H9 (cell line): ENCODE results near the gene NDOR1. TPM values are rescaled to one million over a fixed set of nuclear protein-coding genes. Genes with fewer than 3 reads are reported as not detected.

Experiments used
- DNase-seq: peaks from one replicate; pipeline ENCODE4 v3.0.0-alpha.2; 2017
- H2AFZ ChIP-seq: one replicate; pipeline ENCODE4 v1.6.1; 2013; ENCODE audit warnings: mild to moderate bottlenecking, low read length, control low read depth, moderate library complexity
- H2AK5ac ChIP-seq: 2 replicates; pipeline ENCODE4 v1.6.1; 2013; ENCODE audit warnings: low read length, control low read depth, mixed read lengths; ENCODE audit not compliant: insufficient read length
- H2BK120ac ChIP-seq: one replicate; pipeline ENCODE4 v1.6.1; 2013; ENCODE audit warnings: low read depth, mild to moderate bottlenecking, low read length, control low read depth, inconsistent platforms; ENCODE audit not compliant: poor library complexity, severe bottlenecking
- H2BK12ac ChIP-seq: 2 replicates; pipeline ENCODE4 v1.6.1; 2013; ENCODE audit warnings: low read length, control low read depth, mixed read lengths, low read depth; ENCODE audit not compliant: insufficient read length
- H2BK15ac ChIP-seq: 2 replicates; pipeline ENCODE4 v1.6.1; 2013; ENCODE audit warnings: low read depth, low read length, control low read depth
- H2BK20ac ChIP-seq: one replicate; pipeline ENCODE4 v1.6.1; 2013; ENCODE audit warnings: low read depth, mild to moderate bottlenecking, low read length, control low read depth, inconsistent platforms; ENCODE audit not compliant: poor library complexity, severe bottlenecking
- H2BK5ac ChIP-seq: 2 replicates; pipeline ENCODE4 v1.6.1; 2013; ENCODE audit warnings: low read length, control low read depth, mixed read lengths; ENCODE audit not compliant: insufficient read length
- H3K14ac ChIP-seq: 2 replicates; pipeline ENCODE4 v1.6.1; 2013; ENCODE audit warnings: low read length, control low read depth; ENCODE audit not compliant: insufficient read depth
- H3K18ac ChIP-seq: 2 replicates; pipeline ENCODE4 v1.6.1; 2013; ENCODE audit warnings: low read depth, mild to moderate bottlenecking, mixed read lengths, low read length, control low read depth; ENCODE audit not compliant: insufficient read length
- H3K23ac ChIP-seq: 2 replicates; pipeline ENCODE4 v1.6.1; 2013; ENCODE audit warnings: low read length, control low read depth, mixed read lengths, low read depth; ENCODE audit not compliant: insufficient read length
- H3K23me2 ChIP-seq: 2 replicates; pipeline ENCODE4 v1.6.1; 2013; ENCODE audit warnings: low read depth, mild to moderate bottlenecking, mixed read lengths, low read length, control low read depth; ENCODE audit not compliant: insufficient read length, poor library complexity, severe bottlenecking
- H3K27ac ChIP-seq: 2 replicates; pipeline ENCODE4 v1.5.1; 2013; ENCODE audit warnings: low read length, control low read depth, mixed read lengths, low read depth; ENCODE audit not compliant: insufficient read length
- H3K27me3 ChIP-seq: 2 replicates; pipeline ENCODE4 v1.6.1; 2013; ENCODE audit warnings: low read length, control low read depth, inconsistent platforms; ENCODE audit not compliant: insufficient read depth
- H3K4ac ChIP-seq: 2 replicates; pipeline ENCODE4 v1.6.1; 2013; ENCODE audit warnings: low read depth, mild to moderate bottlenecking, control low read depth, inconsistent platforms, low read length, moderate library complexity
- H3K4me1 ChIP-seq: 2 replicates; pipeline ENCODE4 v1.6.1; 2013; ENCODE audit warnings: low read length, control low read depth, inconsistent platforms; ENCODE audit not compliant: insufficient read depth
- H3K4me2 ChIP-seq: 2 replicates; pipeline ENCODE4 v1.6.1; 2013; ENCODE audit warnings: low read length, control low read depth, mixed read lengths; ENCODE audit not compliant: insufficient read length, insufficient read depth
- H3K56ac ChIP-seq: 2 replicates; pipeline ENCODE4 v1.6.1; 2013; ENCODE audit warnings: low read depth, mild to moderate bottlenecking, mixed read lengths, low read length, control low read depth; ENCODE audit not compliant: insufficient read length
- H3K79me1 ChIP-seq: 2 replicates; pipeline ENCODE4 v1.6.1; 2013; ENCODE audit warnings: low read depth, mild to moderate bottlenecking, moderate library complexity, low read length, control low read depth, inconsistent platforms; ENCODE audit not compliant: insufficient read depth, poor library complexity, severe bottlenecking
- H3K79me2 ChIP-seq: 2 replicates; pipeline ENCODE4 v1.6.1; 2013; ENCODE audit warnings: low read length, control low read depth, inconsistent platforms; ENCODE audit not compliant: insufficient read depth
- H3K9ac ChIP-seq: 2 replicates; pipeline ENCODE4 v1.6.1; 2013; ENCODE audit warnings: low read length, control low read depth, mixed read lengths; ENCODE audit not compliant: insufficient read length; ENCODE audit errors: extremely low read depth
- H3K9me3 ChIP-seq: one replicate; pipeline ENCODE4 v1.6.1; 2013; ENCODE audit warnings: low read depth, low read length, inconsistent platforms; ENCODE audit not compliant: control insufficient read depth
- H3T11ph ChIP-seq: one replicate; pipeline ENCODE4 v1.6.1; 2013; ENCODE audit warnings: mild to moderate bottlenecking, low read length, control low read depth, inconsistent platforms
- H4K20me1 ChIP-seq: one replicate; pipeline ENCODE4 v1.6.1; 2013; ENCODE audit not compliant: control insufficient read depth, insufficient read length, insufficient read depth
- H4K5ac ChIP-seq: 2 replicates; pipeline ENCODE4 v1.6.1; 2013; ENCODE audit warnings: low read depth, mild to moderate bottlenecking, mixed read lengths, low read length, control low read depth; ENCODE audit not compliant: insufficient read length
- H4K8ac ChIP-seq: replicated peaks from 2 replicates; pipeline ENCODE4 v1.6.1; 2013; ENCODE audit warnings: low read length, control low read depth, mixed read lengths, low read depth; ENCODE audit not compliant: insufficient read length
- H4K91ac ChIP-seq: 2 replicates; pipeline ENCODE4 v1.6.1; 2013; ENCODE audit warnings: low read depth, mild to moderate bottlenecking, moderate library complexity, mixed read lengths, low read length, control low read depth; ENCODE audit not compliant: insufficient read length
- H3K27ac Mint-ChIP-seq, 3 experiments: 2 replicates in 2 of 3; 3 replicates in 1 of 3; pipeline ENCODE4 v1.8.0; 2020 to 2021; ENCODE audit warnings: mixed read lengths in 3 of 3, mild to moderate bottlenecking in 1 of 3, moderate library complexity in 1 of 3
- H3K27me3 Mint-ChIP-seq: 2 replicates; pipeline ENCODE4 v1.8.0; 2021; ENCODE audit warnings: low read depth, mild to moderate bottlenecking, moderate library complexity, mixed read lengths
- H3K36me3 Mint-ChIP-seq, 3 experiments: 2 replicates in 2 of 3; 3 replicates in 1 of 3; pipeline ENCODE4 v1.8.0; 2020 to 2021; ENCODE audit warnings: low read depth in 3 of 3, mixed read lengths in 3 of 3; ENCODE audit not compliant: insufficient read depth in 1 of 3
- H3K4me1 Mint-ChIP-seq, 2 experiments: 2 replicates each; pipeline ENCODE4 v1.8.0; 2020; ENCODE audit warnings: mixed read lengths in 2 of 2
- H3K4me3 Mint-ChIP-seq, 2 experiments: 2 replicates in 1 of 2; 3 replicates in 1 of 2; pipeline ENCODE4 v1.8.0; 2020 to 2021; ENCODE audit warnings: mild to moderate bottlenecking in 2 of 2, mixed read lengths in 2 of 2, moderate library complexity in 1 of 2
- H3K9me3 Mint-ChIP-seq, 2 experiments: 2 replicates in 1 of 2; 3 replicates in 1 of 2; pipeline ENCODE4 v1.8.0; 2020; ENCODE audit warnings: mild to moderate bottlenecking in 2 of 2, mixed read lengths in 2 of 2, moderate library complexity in 1 of 2
- CTCF ChIP-seq: fragments of 200-600 bp; sonication (generic); conservative IDR thresholded peaks from 3 replicates; pipeline ENCODE4 v1.8.0; 2021; ENCODE audit warnings: antibody characterized with exemption, mild to moderate bottlenecking
- WGBS: extraction: QIAGEN DNeasy Blood & Tissue Kit; methylation state at CpG from one replicate; pipeline ENCODE4 v1.1.7; 2013; ENCODE audit warnings: missing lambda C conversion rate, low lambda C conversion rate, mixed read lengths; ENCODE audit not compliant: insufficient read length; ENCODE audit errors: extremely low coverage; 5-methylcytosine and 5-hydroxymethylcytosine counted together
- total RNA-seq: library from RNA; stranded (reverse); gene quantifications from 2 replicates; pipeline ENCODE4 v1.2.1, GENCODE V29; 2021

The NDOR1 gene
- total RNA-seq, 1 experiment from 2014 or later, result 44.1 TPM

GRCh38 chr9:137241490-137242268 is 36.2 kb downstream of the NDOR1 start:
- H2BK120ac ChIP-seq, result no peak overlapping the region
- H3K27ac ChIP-seq, result no peak overlapping the region
- no peaks in the 10 kb centered on the region for H3K27me3 ChIP-seq
- no peaks in the 10 kb centered on the region; a peak in 2 of 5 replicates for H3K9me3 Mint-ChIP-seq
- no peak overlapping the region for H3K4ac ChIP-seq
- no peak overlapping the region for H2BK15ac ChIP-seq
- H4K5ac ChIP-seq, result no peak overlapping the region
- H3K9me3 ChIP-seq, result no peaks in the 10 kb centered on the region
- H3K23me2 ChIP-seq, result peaks cover 12% of the 10 kb centered on the region
- H2AFZ ChIP-seq, result no peak overlapping the region
- peaks cover 3% of the 10 kb centered on the region; the same call in 1 of the 2 replicates for H3K4me1 ChIP-seq
- H3K27ac Mint-ChIP-seq, result 0 out of 7 replicates have a peak overlapping the region, but pooled peaks of 1 of the 3 experiments have one; percentile 39
- H4K91ac ChIP-seq, result no peak overlapping the region
- no peak overlapping the region; the same call in 1 of the 2 replicates for H3K14ac ChIP-seq
- DNase-seq, result no peak
- H3K36me3 Mint-ChIP-seq, result peaks cover 19 to 26% (median 24%) of the 10 kb centered on the region in 3 experiments
- H3T11ph ChIP-seq, result no peak overlapping the region
- H3K27me3 Mint-ChIP-seq, result peaks cover 11% of the 10 kb centered on the region
- no peak overlapping the region for H2AK5ac ChIP-seq
- no peak overlapping the region for H2BK5ac ChIP-seq
- no peak overlapping the region for H3K56ac ChIP-seq
- no peak overlapping the region for H4K8ac ChIP-seq
- no CpG with 5 or more reads among the region's 83 CpGs for WGBS
- H3K79me2 ChIP-seq, result no peaks in the 10 kb centered on the region
- H3K4me2 ChIP-seq, result peak overlapping the region; percentile 46
- no peak overlapping the region for H3K18ac ChIP-seq
- no peak overlapping the region for H3K23ac ChIP-seq
- H3K4me1 Mint-ChIP-seq, result peaks cover 24 to 37% of the 10 kb centered on the region in 2 experiments
- peak overlapping the region; percentile 53 for H3K9ac ChIP-seq
- H3K4me3 Mint-ChIP-seq, result peak overlapping the region; percentile 85 to 86
- H3K79me1 ChIP-seq, result no peaks in the 10 kb centered on the region
- no peak overlapping the region for H2BK12ac ChIP-seq
- H2BK20ac ChIP-seq, result no peak overlapping the region
- no peak for TF ChIP-seq CTCF
- H4K20me1 ChIP-seq, result peaks cover 3% of the 10 kb centered on the region
